HepG2 (cell line): Measurements from ENCODE around the gene PAXX. TPM values are rescaled to one million over a fixed set of nuclear protein-coding genes. Genes with fewer than 3 reads are reported as not detected.

Experiments used
- ATAC-seq: fragments of 200-7000 bp; cut with Tn5 transposase; 3 replicates; pipeline ENCODE4 v1.9.1; 2020; ENCODE audit warnings: mild to moderate bottlenecking, moderate library complexity
- BruUV-seq: library from RNA; stranded (reverse); fragments of 400-500 nt; replicated peaks from 2 replicates; lab custom pipeline; 2021; lab: Mats Ljungman, UMichigan
- CTCF ChIA-PET: fragments of 300-600 bp; formaldehyde crosslinking; extraction: SDS; loops from one replicate; lab custom pipeline; 2021; ENCODE audit warnings: low total read pairs, inconsistent platforms, low intra/inter-chr PET ratio; lab: Yijun Ruan, JAX
- POLR2A ChIA-PET: fragments of 350-600 bp; sonication (Branson Sonifier 250); formaldehyde crosslinking; loops from one replicate; lab custom pipeline; 2020; ENCODE audit warnings: antibody characterized with exemption, inconsistent platforms; lab: Yijun Ruan, JAX
- DNase-seq: peaks from one replicate; pipeline ENCODE4 v3.0.0-alpha.2; 2015; ENCODE audit warnings: low spot score
- FAIRE-seq: peaks from 3 replicates; lab custom pipeline; 2011; peaks lifted over from hg19 to GRCh38; lab: Jason Lieb, UNC
- H2AFZ ChIP-seq: one replicate; pipeline ENCODE4 v1.6.1; 2011; ENCODE audit warnings: low read length, inconsistent platforms
- H3K27ac ChIP-seq: fragments of 300-600 bp; 3 replicates; pipeline ENCODE4 v1.8.0; 2011; ENCODE audit warnings: mixed run types, mild to moderate bottlenecking, mixed read lengths, low read length, inconsistent platforms; ENCODE audit not compliant: insufficient read depth; ENCODE audit errors: extremely low read length
- H3K27me3 ChIP-seq, 2 experiments: fragments of 200-600 bp in 1 of 2; 2 replicates in 1 of 2; 3 replicates in 1 of 2; pipeline versions ENCODE4 v1.6.0 to v1.8.0; 2011; ENCODE audit warnings: low read length in 2 of 2, mild to moderate bottlenecking in 2 of 2, moderate library complexity in 2 of 2, inconsistent platforms in 1 of 2; ENCODE audit not compliant: insufficient read depth in 2 of 2, control insufficient read depth in 1 of 2
- H3K36me3 ChIP-seq, 2 experiments: fragments of 200-600 bp in 1 of 2; replicated peaks in 1 of 2; 2 replicates in 1 of 2; 3 replicates in 1 of 2; pipeline versions ENCODE4 v1.5.1 to v1.8.0; 2011; ENCODE audit warnings: low read length in 2 of 2, inconsistent platforms in 1 of 2; ENCODE audit not compliant: insufficient read depth in 2 of 2, control insufficient read depth in 1 of 2
- H3K4me1 ChIP-seq: 2 replicates; pipeline ENCODE4 v1.5.1; 2012; ENCODE audit warnings: low read length, inconsistent platforms; ENCODE audit not compliant: insufficient read depth
- H3K4me2 ChIP-seq: 2 replicates; pipeline ENCODE4 v1.6.0; 2011; ENCODE audit warnings: low read depth, low read length, inconsistent platforms
- H3K4me3 ChIP-seq, 3 experiments: fragments of 200-600 bp in 1 of 3; sonication (generic), shearing (Covaris generic) in 1 of 3; replicated peaks in 1 of 3; 2 replicates each; pipeline ENCODE4 v1.5.1; 2011 to 2016; ENCODE audit warnings: low read length in 3 of 3, inconsistent platforms in 2 of 3, low read depth in 2 of 3, mild to moderate bottlenecking in 2 of 3, control low read depth in 1 of 3, mixed read lengths in 1 of 3; ENCODE audit not compliant: insufficient read depth in 1 of 3
- H3K79me2 ChIP-seq: one replicate; pipeline ENCODE4 v1.6.1; 2011; ENCODE audit warnings: low read length, inconsistent platforms; ENCODE audit not compliant: insufficient read depth
- H3K9ac ChIP-seq: 2 replicates; pipeline ENCODE4 v1.6.0; 2011; ENCODE audit warnings: mild to moderate bottlenecking, low read depth, low read length, inconsistent platforms; ENCODE audit not compliant: insufficient read depth
- H3K9me3 ChIP-seq: 2 replicates; pipeline ENCODE4 v1.5.1; 2012; ENCODE audit warnings: mild to moderate bottlenecking, low read length
- H4K20me1 ChIP-seq: 2 replicates; pipeline ENCODE4 v1.6.0; 2011; ENCODE audit warnings: inconsistent platforms, mild to moderate bottlenecking, low read length, moderate library complexity; ENCODE audit not compliant: insufficient read depth
- EHMT2 ChIP-seq: fragments of 200-600 bp; sonication (generic); IDR thresholded peaks from 2 replicates; pipeline ENCODE4 v1.7.0; 2017; ENCODE audit warnings: antibody characterized with exemption, low read depth, low read length, borderline replicate concordance
- ETV5 ChIP-seq: IDR thresholded peaks from 2 replicates; pipeline ENCODE4 v1.6.1; 2018; ENCODE audit warnings: missing biosample characterization, missing genetic modification reagents, inconsistent platforms, borderline replicate concordance
- FOXO1 ChIP-seq: sonication (generic); formaldehyde crosslinking; IDR thresholded peaks from 2 replicates; pipeline ENCODE4 v1.4.0; 2020; ENCODE audit warnings: missing genetic modification reagents
- HIVEP1 ChIP-seq: sonication (generic); formaldehyde crosslinking; IDR thresholded peaks from 2 replicates; pipeline ENCODE4 v1.4.0; 2020; ENCODE audit warnings: mild to moderate bottlenecking, missing genetic modification reagents
- NFIB ChIP-seq: sonication (generic); formaldehyde crosslinking; IDR thresholded peaks from 2 replicates; pipeline ENCODE4 v1.9.0; 2021; ENCODE audit warnings: missing genetic modification reagents, mild to moderate bottlenecking, borderline replicate concordance
- PHF21A ChIP-seq: sonication (generic); formaldehyde crosslinking; IDR thresholded peaks from 2 replicates; pipeline ENCODE4 v1.5.0; 2020; ENCODE audit warnings: mild to moderate bottlenecking, missing genetic modification reagents
- SAFB2 ChIP-seq: sonication (generic); formaldehyde crosslinking; IDR thresholded peaks from 2 replicates; pipeline ENCODE4 v1.5.1; 2020; ENCODE audit warnings: missing genetic modification reagents, low read depth, mild to moderate bottlenecking, borderline replicate concordance
- SAP130 ChIP-seq: IDR thresholded peaks from 2 replicates; pipeline ENCODE4 v1.6.1; 2016; ENCODE audit warnings: low read depth
- SP5 ChIP-seq: IDR thresholded peaks from 2 replicates; pipeline ENCODE4 v1.6.1; 2016; ENCODE audit warnings: low read depth, borderline replicate concordance
- THAP11 ChIP-seq: IDR thresholded peaks from 2 replicates; pipeline ENCODE4 v1.6.1; 2016; ENCODE audit warnings: missing biosample characterization, missing genetic modification reagents
- ZBTB33 ChIP-seq: sonication (generic); formaldehyde crosslinking; IDR thresholded peaks from 2 replicates; pipeline ENCODE4 v1.4.0; 2020; ENCODE audit warnings: missing genetic modification reagents
- ZFP1 ChIP-seq: IDR thresholded peaks from 2 replicates; pipeline ENCODE4 v1.6.1; 2016
- ZFP91 ChIP-seq: sonication (generic); formaldehyde crosslinking; IDR thresholded peaks from 2 replicates; pipeline ENCODE4 v1.9.0; 2022; ENCODE audit warnings: missing genetic modification reagents, mild to moderate bottlenecking, borderline replicate concordance
- ZIK1 ChIP-seq: sonication (generic); formaldehyde crosslinking; IDR thresholded peaks from 2 replicates; pipeline ENCODE4 v1.5.0; 2020; ENCODE audit warnings: mild to moderate bottlenecking, low read depth, missing genetic modification reagents, borderline replicate concordance
- ZKSCAN1 ChIP-seq: fragments of 150-350 bp; IDR thresholded peaks from 2 replicates; pipeline ENCODE4 v1.6.1; 2014; ENCODE audit warnings: low read length
- ZNF256 ChIP-seq: sonication (generic); formaldehyde crosslinking; conservative IDR thresholded peaks from 2 replicates; pipeline ENCODE4 v1.4.0; 2020; ENCODE audit warnings: missing genetic modification reagents
- ZNF451 ChIP-seq: sonication (generic); formaldehyde crosslinking; IDR thresholded peaks from 2 replicates; pipeline ENCODE4 v1.5.0; 2020; ENCODE audit warnings: mild to moderate bottlenecking, missing genetic modification reagents
- ZNF552 ChIP-seq: sonication (generic); formaldehyde crosslinking; IDR thresholded peaks from 2 replicates; pipeline ENCODE4 v1.9.0; 2022; ENCODE audit warnings: missing genetic modification reagents, mild to moderate bottlenecking, borderline replicate concordance
- ZNF761 ChIP-seq: sonication (generic); formaldehyde crosslinking; conservative IDR thresholded peaks from 2 replicates; pipeline ENCODE4 v1.4.0; 2020; ENCODE audit warnings: mild to moderate bottlenecking, missing genetic modification reagents
- WGBS: methylation state at CpG from one replicate; pipeline ENCODE4 v1.1.6; 2017; ENCODE audit warnings: low lambda C conversion rate; 5-methylcytosine and 5-hydroxymethylcytosine counted together
- in situ Hi-C: cut with HindIII; loops from 2 replicates; pipeline ENCODE4 v1.10.0; 2017; ENCODE audit warnings: low pct_unique_long_range_greater_than_20kb; ENCODE audit not compliant: extremely low pct_ligation_motif_present
- intact Hi-C: fragments of 100-400 bp; cut with micrococcal nuclease; formaldehyde crosslinking; loops from one replicate; pipeline ENCODE4 v1.10.0; 2022; ENCODE audit not compliant: unreplicated experiment
- polyA plus RNA-seq, 8 experiments: library from polyadenylated mRNA; depleted of rRNA in 3 of 8; stranded (reverse) in 7 of 8; unstranded in 1 of 8; fragments of >200 nt; fragmentation: Illumina TruSeq in 4 of 8; extraction: Trizol in 4 of 8; gene quantifications; 2 replicates each; pipeline versions ENCODE4 v1.2.1 to v1.2.3, GENCODE V29; 2011 to 2016; ENCODE audit warnings: low read depth in 4 of 8, missing spikeins in 1 of 8, mixed read lengths in 1 of 8; ENCODE audit not compliant: insufficient read depth in 1 of 8
- total RNA-seq, 5 experiments: library from RNA; depleted of rRNA; stranded (reverse); fragments of >200 nt; fragmentation: Illumina TruSeq; extraction: Trizol; gene quantifications; 2 replicates each; pipeline ENCODE4 v1.2.3, GENCODE V29; 2016; ENCODE audit warnings: low read depth in 1 of 5

PAXX gene
- total and polyA plus RNA-seq, 2 of the 13 experiments (the other 11 are each of a cell fraction or from before 2014, with no cell fraction given), result 14.0 to 31.9 TPM

GRCh38 chr9:137030538-137031527 lies 38.6 kb downstream of the PAXX start (continued):
- TF ChIP-seq SAFB2 (CRISPR knock-in tag), result no peak
- TF ChIP-seq ETV5 (CRISPR knock-in tag), result 0 out of 2 replicates have a peak, but pooled peaks have one; percentile 23
- no peak for TF ChIP-seq THAP11 (CRISPR knock-in tag)
- TF ChIP-seq NFIB (CRISPR knock-in tag), result 0 out of 2 replicates have a peak, but pooled peaks have one; percentile 50
- TF ChIP-seq ZKSCAN1, result no peak
- TF ChIP-seq ZNF552, result no peak

- in situ Hi-C loops, result loop anchor here (5.0 to 10.0 kb wide), 2 partner anchors 85 to 187 kb away; partner anchors contain the start of genes AJM1, C8G and PHPT1
- POLR2A ChIA-PET, result interaction anchor here (0.6 kb wide), 1 partner anchor 10 kb away, joined by 3 read pairs; no protein-coding TSS in a partner anchor
- no peak for TF ChIP-seq ZNF761 (CRISPR knock-in tag)
- no peak for TF ChIP-seq ZNF451
- TF ChIP-seq ZNF256 (CRISPR knock-in tag), result no peak
- no peak for TF ChIP-seq ZBTB33 (CRISPR knock-in tag)
- TF ChIP-seq ZFP91, result no peak
- no peak for TF ChIP-seq ZFP1 (CRISPR knock-in tag)
- no peak for TF ChIP-seq SAP130
- TF ChIP-seq ZIK1 (CRISPR knock-in tag), result no peak
- TF ChIP-seq FOXO1 (CRISPR knock-in tag), result no peak
- TF ChIP-seq EHMT2, result no peak
- peak; percentile 55; the same call in 1 of the 2 replicates for TF ChIP-seq PHF21A (CRISPR knock-in tag)
- TF ChIP-seq SP5 (CRISPR knock-in tag), result 0 out of 2 replicates have a peak, but pooled peaks have one; percentile 33
- TF ChIP-seq HIVEP1, result no peak
Observed at GRCh38 chr9:137031904-137032640, 39.9 kb downstream of the PAXX start, which contains the start of gene FUT7. Gene FUT7, minus strand, starts transcription at chr9:137032088. Its CDS starts 97 bp downstream, at chr9:137031991.

More at GRCh38 chr9:137031904-137032640, 39.9 kb downstream of the PAXX start, which contains the start of gene FUT7:
- Histone ChIP-seq H3K36me3 (no peaks in the 10 kb centered on the region), H3K4me3 (no peak within 1 kb of the TSS), H3K9ac (no peak within 1 kb of the TSS), H3K4me2 (peak within 1 kb of the TSS; percentile 7; the same call in 1 of the 2 replicates), H3K27me3 (peaks cover 0 to 19% of the 10 kb centered on the region in 2 experiments; a peak in 2 of 5 replicates), H4K20me1 (no peaks in the 10 kb centered on the region), H3K9me3 (no peaks in the 10 kb centered on the region), H2AFZ (no peak within 1 kb of the TSS), H3K27ac (no peak within 1 kb of the TSS), H3K79me2 (no peaks in the 10 kb centered on the region), H3K4me1 (peaks cover 71% of the 10 kb centered on the region)
- intact Hi-C loops, result no loop called here
- WGBS, result 9% methylated on average over 10 of the region's 16 CpGs
- FAIRE-seq (no peak), ATAC-seq (no peak), DNase-seq (no peak)
- CTCF ChIA-PET, result no interaction called here
- BruUV-seq, result no TSS peak
